ENCODE measurements around the gene ZNF366.

- TF ChIP-seq POLR2AphosphoS5 (IDR thresholded peaks at IDR 0.05): no peak
- TF ChIP-seq EP300 (IDR thresholded peaks at IDR 0.05): no peak
- TF ChIP-seq POLR2A (IDR thresholded peaks at IDR 0.05): no peak
- TF ChIP-seq CTCF (IDR thresholded peaks at IDR 0.05): no peak
Measured at GRCh38 chr5:72448368-72448767, 58.8 kb downstream of the ZNF366 start.

All from suprapubic skin (tissue), 4 donors.